Uterus (tissue), 4 donors: ENCODE results near the gene FBN1. TPM values are rescaled to one million over a fixed set of nuclear protein-coding genes. Genes with fewer than 3 reads are reported as not detected.

Experiments
- DNase-seq, 2 donors: peaks; one replicate each; pipeline ENCODE4 v3.0.0-alpha.2; 2019 to 2020
- H3K27ac ChIP-seq, 2 donors: fragments of 200-600 bp; sonication (generic); 1 replicate in 1 of 2; 2 replicates in 1 of 2; pipeline ENCODE4 v1.5.1; 2016 to 2018
- H3K27me3 ChIP-seq, 2 donors: fragments of 200-600 bp; sonication (generic); one replicate each; pipeline ENCODE4 v1.5.1; 2018 to 2019; ENCODE audit warnings: control low read depth in 1 of 2
- H3K36me3 ChIP-seq, 2 donors: fragments of 200-600 bp; sonication (generic); one replicate each; pipeline ENCODE4 v1.5.1; 2019; ENCODE audit warnings: control low read depth in 1 of 2
- H3K4me1 ChIP-seq, 2 donors: fragments of 200-600 bp; sonication (generic); one replicate each; pipeline ENCODE4 v1.5.1; 2018 to 2019; ENCODE audit warnings: control low read depth in 1 of 2
- H3K4me3 ChIP-seq, 2 donors: fragments of 200-600 bp; sonication (generic); 1 replicate in 1 of 2; 2 replicates in 1 of 2; pipeline ENCODE4 v1.5.1; 2018 to 2019; ENCODE audit warnings: mild to moderate bottlenecking in 1 of 2
- H3K9me3 ChIP-seq, 2 donors: fragments of 200-600 bp; sonication (generic); one replicate each; pipeline ENCODE4 v1.5.1; 2019; ENCODE audit warnings: control low read depth in 1 of 2
- POLR2A ChIP-seq, 2 donors: fragments of 450-650 bp; IDR thresholded peaks; one replicate each; pipeline ENCODE4 v1.6.1; 2016; ENCODE audit warnings: antibody characterized with exemption in 2 of 2, mild to moderate bottlenecking in 1 of 2, moderate library complexity in 1 of 2
- intact Hi-C: fragments of 100-400 bp; cut with DNase I; formaldehyde crosslinking; loops from one replicate; pipeline ENCODE4 v1.15.1; 2023; ENCODE audit warnings: low total_unique reads
- total RNA-seq, 4 donors: library from RNA; depleted of rRNA in 3 of 4; stranded (reverse); fragments of >200 nt in 3 of 4; gene quantifications; one replicate each; pipeline versions ENCODE4 v1.1.0 to v1.2.4, GENCODE V29; 2014 to 2023
- TF ChIP-seq, protein P1 (sequence below), 4 experiments: fragments of 200-600 bp in 2 of 4; fragments of 450-650 bp in 2 of 4; sonication (generic) in 2 of 4; IDR thresholded peaks; one replicate each; pipeline ENCODE4 v1.5.1; 2016 to 2019; ENCODE audit warnings: antibody characterized with exemption in 4 of 4, mild to moderate bottlenecking in 2 of 4, moderate library complexity in 1 of 4
- donor health status: DM: yes; HTN: yes; CAD: no.

The FBN1 gene
- total RNA-seq, 4 donors from 2014 or later = 76.3 to 584 (median 95.8) TPM

DNA sequence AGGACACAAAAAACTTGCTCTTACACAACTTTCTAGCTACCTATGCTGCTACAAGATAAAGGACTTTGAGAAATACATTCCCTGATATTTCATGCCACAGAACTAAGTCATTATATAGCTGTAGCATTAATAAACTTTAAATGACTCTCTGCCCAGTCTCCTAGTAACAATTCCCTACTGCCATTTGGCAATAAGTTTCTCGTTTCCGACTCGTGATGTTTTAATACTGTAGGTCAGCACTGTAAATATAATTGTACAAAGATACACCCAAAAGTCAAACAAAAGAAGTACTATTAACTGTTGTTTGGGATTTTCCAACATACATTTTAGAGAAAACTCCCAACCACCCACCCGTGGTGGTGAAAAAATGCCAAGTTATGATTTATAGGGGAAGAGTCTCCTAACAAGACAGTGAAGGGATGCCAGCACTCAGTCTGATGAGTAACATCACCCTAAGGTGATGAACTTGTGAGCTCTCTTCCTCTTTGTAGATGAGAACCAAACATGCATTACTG lies 182.1 kb downstream of the FBN1 start:
- Histone ChIP-seq H3K4me3 (no peak overlapping the region), H3K9me3 (no peaks in the 10 kb centered on the region), H3K27me3 (no peaks in the 10 kb centered on the region), H3K36me3 (no peaks in the 10 kb centered on the region), H3K4me1 (no peaks in the 10 kb centered on the region), H3K27ac (no peak overlapping the region)
- DNase-seq = no peak
- intact Hi-C loops = no loop called here
- no peak for TF ChIP-seq POLR2A (IDR thresholded peaks at IDR 0.05)
- TF ChIP-seq, protein P1, sequence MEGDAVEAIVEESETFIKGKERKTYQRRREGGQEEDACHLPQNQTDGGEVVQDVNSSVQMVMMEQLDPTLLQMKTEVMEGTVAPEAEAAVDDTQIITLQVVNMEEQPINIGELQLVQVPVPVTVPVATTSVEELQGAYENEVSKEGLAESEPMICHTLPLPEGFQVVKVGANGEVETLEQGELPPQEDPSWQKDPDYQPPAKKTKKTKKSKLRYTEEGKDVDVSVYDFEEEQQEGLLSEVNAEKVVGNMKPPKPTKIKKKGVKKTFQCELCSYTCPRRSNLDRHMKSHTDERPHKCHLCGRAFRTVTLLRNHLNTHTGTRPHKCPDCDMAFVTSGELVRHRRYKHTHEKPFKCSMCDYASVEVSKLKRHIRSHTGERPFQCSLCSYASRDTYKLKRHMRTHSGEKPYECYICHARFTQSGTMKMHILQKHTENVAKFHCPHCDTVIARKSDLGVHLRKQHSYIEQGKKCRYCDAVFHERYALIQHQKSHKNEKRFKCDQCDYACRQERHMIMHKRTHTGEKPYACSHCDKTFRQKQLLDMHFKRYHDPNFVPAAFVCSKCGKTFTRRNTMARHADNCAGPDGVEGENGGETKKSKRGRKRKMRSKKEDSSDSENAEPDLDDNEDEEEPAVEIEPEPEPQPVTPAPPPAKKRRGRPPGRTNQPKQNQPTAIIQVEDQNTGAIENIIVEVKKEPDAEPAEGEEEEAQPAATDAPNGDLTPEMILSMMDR (IDR thresholded peaks at IDR 0.05) = no peak

DNA sequence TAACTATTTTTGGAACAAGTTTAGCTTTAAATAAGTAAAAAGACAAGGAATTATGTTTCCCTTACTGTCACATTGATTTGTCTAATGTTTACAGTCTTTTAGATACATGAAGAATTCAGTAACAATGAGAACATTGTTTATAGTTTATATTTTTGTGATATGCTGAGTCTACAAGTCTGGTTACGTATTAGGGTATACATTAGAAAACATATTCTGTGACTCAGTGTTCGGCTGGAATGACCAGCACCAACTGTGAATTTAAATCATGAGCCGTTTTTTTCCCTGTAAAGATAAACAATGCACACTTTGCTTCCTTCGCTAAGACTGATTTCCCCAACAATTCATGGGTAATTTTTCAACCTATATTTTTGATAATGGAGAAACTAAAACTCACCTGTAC lies 182.8 kb downstream of the FBN1 start:
- Histone ChIP-seq H3K27ac (no peak overlapping the region), H3K36me3 (no peaks in the 10 kb centered on the region), H3K4me3 (no peak overlapping the region), H3K27me3 (no peaks in the 10 kb centered on the region), H3K4me1 (no peaks in the 10 kb centered on the region), H3K9me3 (no peaks in the 10 kb centered on the region)
- intact Hi-C loops = no loop called here
- TF ChIP-seq POLR2A (IDR thresholded peaks at IDR 0.05) = no peak
- TF ChIP-seq, protein P1 (IDR thresholded peaks at IDR 0.05) = no peak
- DNase-seq = no peak

DNA sequence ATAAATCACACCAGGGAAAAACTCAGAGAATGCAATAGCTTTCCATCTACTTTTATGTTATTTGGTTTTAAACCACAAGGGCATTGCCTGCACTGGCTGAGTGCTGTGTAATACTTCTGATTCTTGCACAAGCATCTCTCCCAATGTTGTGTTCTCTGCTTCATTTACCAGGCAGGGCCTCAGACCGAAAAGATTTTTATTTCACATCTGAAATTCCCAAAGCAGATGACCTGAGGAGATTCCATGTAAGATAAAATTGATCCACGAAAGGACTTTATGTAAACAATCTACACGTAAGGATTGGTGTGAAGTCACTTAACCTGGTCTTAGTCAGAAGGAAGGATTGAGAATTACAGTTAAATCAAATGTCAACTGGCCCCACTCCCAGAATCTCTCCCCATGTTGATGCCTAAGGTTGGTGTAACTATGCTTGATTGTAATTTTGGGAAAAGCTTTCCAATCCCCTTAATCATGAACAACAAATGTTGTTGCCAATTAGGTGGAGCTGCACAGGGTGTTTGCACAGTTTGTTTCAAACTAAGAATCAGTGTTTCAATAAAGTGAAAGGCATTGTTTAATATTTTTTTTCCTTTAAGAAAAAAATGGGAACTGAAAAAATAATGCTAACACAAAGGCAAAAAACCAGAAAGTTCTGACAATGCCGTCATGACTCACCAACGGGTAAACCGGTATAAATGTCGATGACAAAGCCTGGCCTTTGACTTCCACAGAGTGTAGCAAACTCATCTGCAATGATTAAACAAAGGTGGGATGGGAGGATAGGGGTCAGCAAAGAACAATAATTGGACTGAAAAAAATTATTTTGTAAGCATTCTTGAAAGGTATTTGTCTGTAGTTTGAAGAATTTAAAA lies 185.7 kb downstream of the FBN1 start:
- Histone ChIP-seq H3K27ac (peak overlapping the region in 1 of 2 donors; percentile 8), H3K36me3 (no peaks in the 10 kb centered on the region), H3K9me3 (no peaks in the 10 kb centered on the region), H3K4me1 (no peaks in the 10 kb centered on the region), H3K27me3 (no peaks in the 10 kb centered on the region), H3K4me3 (no peak overlapping the region)
- TF ChIP-seq, protein P1 (IDR thresholded peaks at IDR 0.05) = no peak
- TF ChIP-seq POLR2A (IDR thresholded peaks at IDR 0.05) = no peak
- intact Hi-C loops = no loop called here
- no peak for DNase-seq

DNA sequence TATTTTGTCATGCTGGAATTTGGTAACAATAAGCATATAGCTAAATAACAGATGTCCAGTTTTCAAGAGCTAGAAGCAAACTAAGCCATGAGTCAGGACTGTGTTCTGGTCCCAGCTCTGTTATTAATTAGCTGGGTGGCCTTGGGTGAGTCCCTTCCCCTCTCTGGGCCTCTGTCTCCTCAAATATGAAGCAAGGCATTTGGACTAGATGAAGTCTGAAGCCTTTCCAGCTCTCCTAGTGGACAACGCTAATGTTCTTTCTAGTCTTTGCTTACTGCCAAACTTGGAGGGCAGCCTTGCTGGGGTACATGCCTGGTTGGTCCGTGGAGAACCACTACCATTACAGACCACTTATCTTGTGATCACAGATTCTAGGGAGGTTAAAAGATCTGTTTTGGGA lies 186.6 kb downstream of the FBN1 start:
- Histone ChIP-seq H3K27me3 (no peaks in the 10 kb centered on the region), H3K4me1 (no peaks in the 10 kb centered on the region), H3K9me3 (no peaks in the 10 kb centered on the region), H3K36me3 (no peaks in the 10 kb centered on the region), H3K4me3 (no peak overlapping the region), H3K27ac (peak overlapping the region; percentile 6 to 8)
- intact Hi-C loops = no loop called here
- TF ChIP-seq POLR2A (IDR thresholded peaks at IDR 0.05) = no peak
- TF ChIP-seq, protein P1 (IDR thresholded peaks at IDR 0.05) = no peak
- DNase-seq = no peak

DNA sequence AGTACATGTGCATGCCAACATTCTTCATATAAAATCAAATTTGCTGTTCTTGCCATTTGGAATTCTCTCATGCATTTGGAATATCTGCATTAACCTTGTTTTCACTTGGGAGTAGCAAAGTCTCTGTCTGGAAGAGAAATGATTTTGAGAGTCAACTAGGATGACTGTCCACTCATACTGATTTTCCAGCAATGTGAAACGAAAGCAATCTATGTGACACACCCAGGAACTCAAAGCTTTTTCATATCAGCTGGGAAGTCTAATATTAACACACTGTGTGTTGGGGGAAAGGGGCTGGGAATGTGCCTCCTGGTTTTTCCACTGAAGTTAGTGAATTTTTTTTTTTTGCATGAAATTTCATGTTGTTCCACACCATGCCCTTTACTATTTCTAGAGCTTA lies 189.4 kb downstream of the FBN1 start:
- TF ChIP-seq POLR2A (IDR thresholded peaks at IDR 0.05) = no peak
- TF ChIP-seq, protein P1 (IDR thresholded peaks at IDR 0.05) = no peak

More for the DNA sequence above, 189.4 kb downstream of the FBN1 start:
- intact Hi-C loops = no loop called here
- no peak overlapping the region for H3K27ac ChIP-seq
- no peaks in the 10 kb centered on the region for H3K27me3 ChIP-seq
- H3K4me3 ChIP-seq = no peak overlapping the region
- no peaks in the 10 kb centered on the region for H3K9me3 ChIP-seq
- H3K4me1 ChIP-seq = no peaks in the 10 kb centered on the region
- DNase-seq = no peak
- no peaks in the 10 kb centered on the region for H3K36me3 ChIP-seq
